ENCODE results near the gene RPS15.
A peak's percentile ranks its signal among the peaks of the same experiment; 100 is the strongest.

RPS15 gene

GRCh38 chr19:1438035-1438932, at the start of gene RPS15:
Gene RPS15, plus strand, starts transcription at chr19:1438396. Its CDS starts 30 bp downstream, at chr19:1438426.
- peak; percentile 96 for DNase-seq

GRCh38 chr19:1388637-1389026, 49.6 kb upstream of the RPS15 start:
- DNase-seq: no peak

- no peak for DNase-seq
Observed at GRCh38 chr19:1389033-1389940, 48.9 kb upstream of the RPS15 start.

- DNase-seq: no peak
Observed at GRCh38 chr19:1390890-1391423, 47.2 kb upstream of the RPS15 start.

GRCh38 chr19:1392407-1392806, 45.8 kb upstream of the RPS15 start:
- no peak for DNase-seq

GRCh38 chr19:1392939-1393530, 45.2 kb upstream of the RPS15 start:
- DNase-seq: no peak

GRCh38 chr19:1393841-1394240, 44.4 kb upstream of the RPS15 start:
- DNase-seq: no peak

GRCh38 chr19:1394252-1395193, 43.7 kb upstream of the RPS15 start:
- DNase-seq: no peak

- DNase-seq: no peak
Observed at GRCh38 chr19:1395194-1396018, 42.8 kb upstream of the RPS15 start.

GRCh38 chr19:1396019-1396767, 42.0 kb upstream of the RPS15 start:
- no peak for DNase-seq

GRCh38 chr19:1396768-1397679, 41.2 kb upstream of the RPS15 start:
- DNase-seq: no peak

- no peak for DNase-seq
Observed at GRCh38 chr19:1397838-1398237, 40.4 kb upstream of the RPS15 start.

- no peak for DNase-seq
Observed at GRCh38 chr19:1399079-1399478, 39.1 kb upstream of the RPS15 start.

- DNase-seq: no peak
Observed at GRCh38 chr19:1399745-1400144, 38.5 kb upstream of the RPS15 start.

- DNase-seq: no peak
Observed at GRCh38 chr19:1400281-1401137, 37.7 kb upstream of the RPS15 start.

GRCh38 chr19:1401138-1401888, 36.9 kb upstream of the RPS15 start, which contains the start of gene GAMT:
Gene GAMT, minus strand, starts transcription at chr19:1401542. Its CDS starts 66 bp downstream, at chr19:1401476.
- DNase-seq: peak; percentile 66

GRCh38 chr19:1401889-1402217, 36.3 kb upstream of the RPS15 start:
- DNase-seq: no peak
